Body of pancreas (tissue), 4 donors: ENCODE results near the gene C19orf73.

ENCODE experiments used
- CTCF ChIP-seq, 7 experiments: fragments of 450-650 bp in 4 of 7; fragments of 200-600 bp in 3 of 7; sonication (generic) in 3 of 7; IDR thresholded peaks; one replicate each; pipeline ENCODE4 v1.5.1; 2016 to 2019; ENCODE audit warnings: antibody characterized with exemption in 7 of 7
- POLR2A ChIP-seq, 3 donors: fragments of 450-650 bp; IDR thresholded peaks; one replicate each; pipeline ENCODE4 v1.6.1; 2016; ENCODE audit warnings: antibody characterized with exemption in 3 of 3, mild to moderate bottlenecking in 2 of 3

GRCh38 chr19:49129238-49129583 is 10.3 kb upstream of the C19orf73 start:
- TF ChIP-seq POLR2A (IDR thresholded peaks at IDR 0.05) (no peak), CTCF (IDR thresholded peaks at IDR 0.05) (no peak)
